HG02571 (cell line): ENCODE results near the gene CWF19L1.

ENCODE experiments used
- ATAC-seq: cut with Tn5 transposase; IDR thresholded peaks from one replicate; pipeline ENCODE4 v1.9.1; 2021; ENCODE audit warnings: mild to moderate bottlenecking, moderate library complexity; ENCODE audit not compliant: unreplicated experiment

CWF19L1 gene

GRCh38 chr10:100184426-100184825, 83.0 kb downstream of the CWF19L1 start:
- ATAC-seq = no peak

DNA sequence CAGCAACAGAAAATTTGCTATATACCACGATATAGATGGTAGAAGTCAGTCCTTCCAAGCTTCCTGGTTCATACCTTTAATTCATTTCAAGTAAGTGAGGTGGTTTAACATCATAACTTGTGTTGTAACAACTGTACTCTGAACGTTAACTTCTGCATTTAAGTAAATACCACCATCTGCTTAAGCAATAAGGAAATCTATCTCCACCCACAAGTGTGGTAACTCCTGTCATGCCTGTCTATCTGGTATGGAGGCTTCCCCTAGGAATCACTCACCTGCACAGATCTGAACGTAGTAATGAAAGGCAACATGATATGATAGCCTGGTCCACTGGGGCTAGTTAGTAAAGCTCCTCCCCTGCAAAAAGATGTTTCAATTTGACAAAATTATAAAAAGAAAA, 84.0 kb downstream of the CWF19L1 start:
- no peak for ATAC-seq

DNA sequence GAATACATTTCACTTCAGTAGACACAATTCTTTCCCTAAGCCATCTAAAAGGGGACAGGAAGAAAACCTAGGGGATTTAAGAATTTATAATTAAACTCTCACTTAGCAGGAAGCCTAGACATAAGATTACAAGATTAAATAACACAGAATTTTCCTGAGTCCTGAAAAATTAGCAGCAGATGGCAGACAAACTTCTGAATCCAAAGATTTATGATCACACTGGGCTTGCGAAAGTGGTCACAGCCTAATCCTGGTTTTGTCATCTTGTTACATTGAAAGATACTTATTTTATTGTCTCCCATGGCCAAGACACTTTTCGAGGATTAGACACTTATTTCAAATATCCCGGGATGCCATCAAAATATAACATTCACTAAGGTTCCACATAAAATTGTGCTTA, 84.5 kb downstream of the CWF19L1 start:
- no peak for ATAC-seq
